A549 (cell line): Measurements from ENCODE around the gene SLC9C2. TPM values are rescaled to one million over a fixed set of nuclear protein-coding genes. Genes with fewer than 3 reads are reported as not detected.

Experiments used
- ATAC-seq, 2 experiments: fragments of 200-7000 bp in 1 of 2; fragments of >200 bp in 1 of 2; cut with Nextera tagmentation in 1 of 2; cut with Tn5 transposase in 1 of 2; 3 replicates each; pipeline versions ENCODE4 v1.8.0 to v1.9.1; 2018 to 2020; ENCODE audit warnings: mild to moderate bottlenecking in 1 of 2, moderate library complexity in 1 of 2
- CTCF ChIA-PET: fragments of 300-600 bp; sonication (Branson Sonifier 250); formaldehyde crosslinking; extraction: SDS; loops from one replicate; lab custom pipeline; 2021; ENCODE audit warnings: antibody characterized with exemption, inconsistent platforms; lab: Yijun Ruan, JAX
- POLR2A ChIA-PET: fragments of 350-600 bp; formaldehyde crosslinking; extraction: SDS; loops from one replicate; lab custom pipeline; 2021; ENCODE audit warnings: antibody characterized with exemption, inconsistent platforms; lab: Yijun Ruan, JAX
- DNase-seq, 2 experiments: peaks; one replicate each; pipeline versions ENCODE4 v3.0.0 to v3.0.0-alpha.2; 2011 to 2016; ENCODE audit warnings: low read depth in 1 of 2, low spot score in 1 of 2
- FAIRE-seq: peaks from 2 replicates; lab custom pipeline; 2011; peaks lifted over from hg19 to GRCh38; lab: Jason Lieb, UNC
- H3K27ac ChIP-seq, 2 experiments: fragments of >200 bp; sonication (Bioruptor Twin); formaldehyde crosslinking; 3 replicates each; pipeline ENCODE4 v1.5.1; 2016 to 2017
- H3K4me1 ChIP-seq: fragments of >200 bp; sonication (Bioruptor Twin); formaldehyde crosslinking; 3 replicates; pipeline ENCODE4 v1.6.1; 2016
- H3K4me2 ChIP-seq: fragments of >200 bp; sonication (Bioruptor Twin); formaldehyde crosslinking; 3 replicates; pipeline ENCODE4 v1.6.1; 2016
- H3K4me3 ChIP-seq: fragments of >200 bp; sonication (Bioruptor Twin); formaldehyde crosslinking; 3 replicates; pipeline ENCODE4 v1.5.1; 2016
- H3K9me3 ChIP-seq: fragments of >200 bp; sonication (Bioruptor Twin); formaldehyde crosslinking; 3 replicates; pipeline ENCODE4 v1.6.1; 2016
- CEBPB ChIP-seq, 2 experiments: fragments of >200 bp in 1 of 2; sonication (Bioruptor Twin) in 1 of 2; formaldehyde crosslinking in 1 of 2; IDR thresholded peaks; 2 replicates each; pipeline ENCODE4 v1.6.1; 2012 to 2016
- CHD4 ChIP-seq: fragments of 200-600 bp; sonication (generic); IDR thresholded peaks from 2 replicates; pipeline ENCODE4 v1.6.1; 2016; ENCODE audit warnings: antibody characterized with exemption, mild to moderate bottlenecking, borderline replicate concordance
- CTCF ChIP-seq: fragments of >200 bp; sonication (Bioruptor Twin); formaldehyde crosslinking; IDR thresholded peaks from 3 replicates; pipeline ENCODE4 v1.5.1; 2016
- ELK1 ChIP-seq: fragments of 150-350 bp; IDR thresholded peaks from 2 replicates; pipeline ENCODE4 v1.6.1; 2014; ENCODE audit warnings: low read depth, mild to moderate bottlenecking, low read length
- FOSL2 ChIP-seq, 2 experiments: fragments of 450-650 bp in 1 of 2; fragments of >200 bp in 1 of 2; sonication (Bioruptor Twin) in 1 of 2; formaldehyde crosslinking; IDR thresholded peaks; 2 replicates each; pipeline versions ENCODE4 v1.5.0 to v1.6.1; 2016 to 2020; ENCODE audit warnings: mild to moderate bottlenecking in 1 of 2, moderate library complexity in 1 of 2
- HMGXB4 ChIP-seq: fragments of 250-450 bp; sonication (Bioruptor Pico); IDR thresholded peaks from 2 replicates; pipeline ENCODE4 v1.5.0; 2021; ENCODE audit warnings: mild to moderate bottlenecking, moderate library complexity, borderline replicate concordance
- JUN ChIP-seq, 2 experiments: fragments of >200 bp; sonication (Bioruptor Twin); formaldehyde crosslinking; IDR thresholded peaks; 2 replicates in 1 of 2; 3 replicates in 1 of 2; pipeline ENCODE4 v1.6.1; 2016 to 2017
- KDM5A ChIP-seq: fragments of 200-600 bp; sonication (generic); IDR thresholded peaks from 2 replicates; pipeline ENCODE4 v1.6.1; 2016; ENCODE audit warnings: antibody characterized with exemption, mild to moderate bottlenecking
- MAFK ChIP-seq: fragments of 450-650 bp; IDR thresholded peaks from 2 replicates; pipeline ENCODE4 v1.6.1; 2014; ENCODE audit not compliant: partially characterized antibody
- MAX ChIP-seq: IDR thresholded peaks from 2 replicates; pipeline ENCODE4 v1.6.1; 2012
- NR3C1 ChIP-seq: fragments of >200 bp; sonication (Bioruptor Twin); formaldehyde crosslinking; IDR thresholded peaks from 3 replicates; pipeline ENCODE4 v1.6.1; 2017
- POLR2A ChIP-seq: IDR thresholded peaks from 2 replicates; pipeline ENCODE4 v1.6.1; 2012; ENCODE audit warnings: mild to moderate bottlenecking, low read length
- REST ChIP-seq: fragments of 200-600 bp; sonication (generic); IDR thresholded peaks from 2 replicates; pipeline ENCODE4 v1.6.1; 2016; ENCODE audit warnings: antibody characterized with exemption, mild to moderate bottlenecking, moderate library complexity
- ZFP36 ChIP-seq: fragments of 450-650 bp; IDR thresholded peaks from 2 replicates; pipeline ENCODE4 v1.6.1; 2014; ENCODE audit warnings: borderline replicate concordance; ENCODE audit not compliant: partially characterized antibody
- WGBS: methylation state at CpG from one replicate; pipeline ENCODE4 v1.1.6; 2017; ENCODE audit errors: missing lambda C conversion rate; 5-methylcytosine and 5-hydroxymethylcytosine counted together
- polyA plus RNA-seq, 4 experiments: library from polyadenylated mRNA; depleted of rRNA in 3 of 4; stranded (reverse); fragments of >200 nt; fragmentation: RNase III in 1 of 4; extraction: RNeasy Plus Mini Kit Qiagen cat#74134 plus additional on column Dnase treatment in 1 of 4; gene quantifications; 2 replicates in 3 of 4; 3 replicates in 1 of 4; pipeline ENCODE4 v1.2.3, GENCODE V29; 2011 to 2017

Gene SLC9C2
- polyA plus RNA-seq, 2 of the 4 experiments (the other 2 are of a cell fraction), result not detected

- no peak for FAIRE-seq
- CTCF ChIA-PET, result no interaction called here
- no peak for ATAC-seq
- H3K4me3 ChIP-seq, result no peak overlapping the region
- 81% methylated on average over 2 of the region's 2 CpGs for WGBS
- TF ChIP-seq NR3C1, result no peak
- TF ChIP-seq, all 56 proteins: peak for 0
- Histone ChIP-seq H3K9me3 (no peaks in the 10 kb centered on the region), H3K4me1 (peaks cover 27% of the 10 kb centered on the region), H3K4me2 (peak overlapping the region; percentile 62; the same call in 2 of the 3 replicates), H3K27ac (no peak overlapping the region)
- POLR2A ChIA-PET, result no interaction called here
- DNase-seq, result no peak
Observed at GRCh38 chr1:173508541-173508940, 94.3 kb downstream of the SLC9C2 start.

- Histone ChIP-seq H3K4me1 (peaks cover 27% of the 10 kb centered on the region), H3K4me3 (no peak overlapping the region), H3K4me2 (peak overlapping the region; percentile 62), H3K27ac (peak overlapping the region; percentile 3 to 50; a peak in 4 of 6 replicates), H3K9me3 (no peaks in the 10 kb centered on the region)
- FAIRE-seq, result no peak
- ChIA-PET POLR2A (interaction anchor here (1.1 to 1.3 kb wide), 3 partner anchors 31 to 361 kb away, joined by 3 to 8 read pairs (median 5); partner anchors contain the start of genes KLHL20, PRDX6 and ZBTB37), CTCF (no interaction called here)
- DNase-seq, result no peak
- 57% methylated on average over 3 of the region's 3 CpGs for WGBS
- ATAC-seq, result peak; percentile 65 to 70; a peak in 5 of 6 replicates
- TF ChIP-seq JUN (IDR thresholded peaks at IDR 0.05) (no peak), CHD4 (no peak), KDM5A (no peak), ZFP36 (no peak), ELK1 (no peak), CEBPB (IDR thresholded peaks at IDR 0.05) (no peak), POLR2A (no peak), CTCF (no peak), HMGXB4 (CRISPR knock-in tag) (no peak), MAX (no peak)
Observed at GRCh38 chr1:173507847-173508209, 95.0 kb downstream of the SLC9C2 start.

- Histone ChIP-seq H3K9me3 (no peaks in the 10 kb centered on the region), H3K4me1 (peaks cover 27% of the 10 kb centered on the region), H3K27ac (peak overlapping the region; percentile 3 to 50; a peak in 4 of 6 replicates), H3K4me3 (no peak overlapping the region), H3K4me2 (peak overlapping the region; percentile 62)
- WGBS, result 34% methylated on average over 3 of the region's 3 CpGs
- DNase-seq (peak in 1 of 2 experiments; percentile 63), FAIRE-seq (no peak), ATAC-seq (peak; percentile 87 to 91)
- ChIA-PET CTCF (interaction anchor here (1.2 kb wide), 1 partner anchor 12 kb away, joined by 3 read pairs; no protein-coding TSS in a partner anchor), POLR2A (interaction anchor here (1.1 to 1.3 kb wide), 3 partner anchors 30 to 361 kb away, joined by 3 to 8 read pairs (median 5); partner anchors contain the start of genes KLHL20, PRDX6 and ZBTB37)
- TF ChIP-seq FOSL2 (IDR thresholded peaks at IDR 0.05), result no peak
- TF ChIP-seq FOSL2 (CRISPR knock-in tag; IDR thresholded peaks at IDR 0.05), result peak; percentile 47
- TF ChIP-seq MAX, result 0 out of 2 replicates have a peak, but pooled peaks have one; percentile 16
- TF ChIP-seq REST, result no peak
- TF ChIP-seq MAFK, result peak; percentile 27
Observed at GRCh38 chr1:173507205-173507846, 95.5 kb downstream of the SLC9C2 start.
